Activated CD8-positive, alpha-beta memory T cell treated with anti-CD3 and anti-CD28 coated beads for 1 hour (primary cell): Measurements from ENCODE around the gene SLC25A48.
"Not testable (repeated sequence)": the region's sequence is repeated elsewhere in the genome, so short reads cannot be mapped to it uniquely, and the experiment has no call there.

Experiments
- DNase-seq, 2 donors: peaks; one replicate each; pipeline ENCODE4 v3.0.0-alpha.2; 2020; ENCODE audit warnings: low read depth in 1 of 2; ENCODE audit errors: extremely low read depth in 1 of 2

SLC25A48 gene

GRCh38 chr5:135851915-135852845 lies 17.7 kb downstream of the SLC25A48 start:
- no peak for DNase-seq

- DNase-seq, result no peak
Measured at GRCh38 chr5:135857630-135858311, 23.3 kb downstream of the SLC25A48 start.

GRCh38 chr5:135859186-135859585 lies 24.7 kb downstream of the SLC25A48 start:
- not testable (repeated sequence) for DNase-seq

- no peak for DNase-seq
Measured at GRCh38 chr5:135859641-135860040, 25.2 kb downstream of the SLC25A48 start.

- DNase-seq, result no peak
Measured at GRCh38 chr5:135861641-135862040, 27.2 kb downstream of the SLC25A48 start.

GRCh38 chr5:135862086-135862485 lies 27.6 kb downstream of the SLC25A48 start:
- no peak for DNase-seq

GRCh38 chr5:135862744-135863143 lies 28.3 kb downstream of the SLC25A48 start:
- DNase-seq, result no peak

- no peak for DNase-seq
Measured at GRCh38 chr5:135864503-135865435, 30.3 kb downstream of the SLC25A48 start.

GRCh38 chr5:135866016-135866415 lies 31.6 kb downstream of the SLC25A48 start:
- no peak for DNase-seq

- DNase-seq, result no peak
Measured at GRCh38 chr5:135867599-135867998, 33.1 kb downstream of the SLC25A48 start.

GRCh38 chr5:135868681-135869080 lies 34.2 kb downstream of the SLC25A48 start:
- DNase-seq, result no peak

GRCh38 chr5:135869276-135869675 lies 34.8 kb downstream of the SLC25A48 start:
- no peak for DNase-seq

GRCh38 chr5:135869935-135870334 lies 35.5 kb downstream of the SLC25A48 start:
- DNase-seq, result no peak

- no peak for DNase-seq
Measured at GRCh38 chr5:135871268-135871915, 36.9 kb downstream of the SLC25A48 start.

GRCh38 chr5:135873831-135874230 lies 39.4 kb downstream of the SLC25A48 start:
- DNase-seq, result no peak

GRCh38 chr5:135874461-135874860 lies 40.0 kb downstream of the SLC25A48 start:
- no peak for DNase-seq

- no peak for DNase-seq
Measured at GRCh38 chr5:135875567-135875966, 41.1 kb downstream of the SLC25A48 start.

GRCh38 chr5:135876146-135876545 lies 41.7 kb downstream of the SLC25A48 start:
- no peak for DNase-seq

- no peak for DNase-seq
Measured at GRCh38 chr5:135877570-135878155, 43.2 kb downstream of the SLC25A48 start.

GRCh38 chr5:135878156-135878620 lies 43.7 kb downstream of the SLC25A48 start:
- DNase-seq, result no peak
